ENCODE data around the gene ZNF248.
"Not testable (repeated sequence)": the region's sequence is repeated elsewhere in the genome, so short reads cannot be mapped to it uniquely, and the experiment has no call there.

ZNF248 gene

DNA sequence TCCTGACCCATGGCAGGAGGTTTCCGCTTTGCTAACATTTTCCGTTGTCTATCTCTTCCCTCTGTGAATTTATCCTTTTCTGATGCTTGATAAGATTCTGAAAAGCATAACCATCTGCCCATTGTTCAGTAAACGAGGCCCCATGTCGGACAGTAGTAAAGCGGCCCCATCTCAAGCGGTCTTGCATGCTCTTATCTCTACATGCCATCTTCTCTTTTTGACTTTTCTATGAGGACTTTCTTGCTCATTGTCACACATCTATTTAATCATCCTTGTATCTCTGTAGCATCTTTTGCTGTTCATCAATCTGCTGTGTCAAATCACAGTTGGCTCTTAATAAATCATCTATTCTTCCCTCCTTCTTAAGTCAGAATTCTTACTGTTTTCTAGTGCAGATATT lies 37.6 kb downstream of the ZNF248 start:
- DNase-seq = no peak

DNA sequence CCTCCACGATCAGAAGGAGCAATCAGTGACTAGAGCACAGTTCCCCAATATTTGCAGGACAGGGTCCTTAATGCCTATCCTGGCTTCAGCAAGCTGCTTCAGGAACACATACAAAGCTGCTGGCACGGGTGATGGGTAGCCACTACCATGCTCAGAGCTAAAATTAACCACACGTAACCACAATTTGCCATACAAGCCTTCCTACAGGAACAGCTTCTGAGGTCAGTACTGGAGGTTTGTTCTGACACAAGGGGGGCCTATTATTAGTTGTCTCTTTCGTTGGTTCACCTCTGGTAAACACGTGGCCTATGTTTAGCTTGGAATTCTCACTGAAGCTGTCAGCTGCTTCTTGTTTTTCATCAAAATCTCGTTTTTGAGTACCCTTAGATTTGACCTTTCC lies 41.1 kb downstream of the ZNF248 start:
- DNase-seq = no peak

DNA sequence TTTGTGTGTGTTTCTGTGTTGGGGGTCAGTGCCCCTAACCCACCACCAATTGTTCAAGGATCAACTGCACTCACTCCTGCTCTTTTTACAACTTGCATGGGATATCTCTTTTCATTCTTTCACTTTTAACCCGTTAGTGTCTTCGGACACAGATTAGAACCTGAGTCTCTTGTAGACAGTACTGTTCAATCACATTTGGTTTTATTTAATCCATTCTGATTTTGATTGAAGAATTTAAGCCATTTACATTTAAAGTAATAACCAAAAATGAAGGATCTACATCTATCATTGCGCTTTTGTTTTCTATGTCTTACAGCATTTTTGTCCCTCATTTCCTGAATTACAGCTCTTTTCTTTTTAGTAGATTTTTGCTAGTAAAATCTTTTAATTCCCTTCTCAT lies 43.6 kb downstream of the ZNF248 start:
- DNase-seq = no peak

DNA sequence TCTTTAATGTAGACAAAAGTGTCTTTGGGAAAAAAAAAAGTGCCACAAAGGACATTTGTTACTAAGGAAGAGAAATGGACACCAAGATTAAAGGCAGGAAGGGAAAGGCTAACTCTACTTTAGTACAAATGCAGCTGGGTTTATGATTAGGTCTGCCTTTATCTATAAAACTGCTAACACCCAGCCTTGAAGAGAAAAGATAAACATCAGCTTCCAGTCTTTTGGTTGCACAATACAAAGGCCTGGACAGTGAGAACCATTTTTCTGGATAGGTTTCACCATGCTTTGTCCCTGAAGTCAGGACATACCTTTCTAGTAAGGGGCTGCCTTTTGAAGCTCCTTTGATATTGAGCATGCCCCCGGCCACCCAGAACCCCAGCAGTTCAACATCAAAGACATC lies 45.1 kb downstream of the ZNF248 start:
- no peak for DNase-seq

DNA sequence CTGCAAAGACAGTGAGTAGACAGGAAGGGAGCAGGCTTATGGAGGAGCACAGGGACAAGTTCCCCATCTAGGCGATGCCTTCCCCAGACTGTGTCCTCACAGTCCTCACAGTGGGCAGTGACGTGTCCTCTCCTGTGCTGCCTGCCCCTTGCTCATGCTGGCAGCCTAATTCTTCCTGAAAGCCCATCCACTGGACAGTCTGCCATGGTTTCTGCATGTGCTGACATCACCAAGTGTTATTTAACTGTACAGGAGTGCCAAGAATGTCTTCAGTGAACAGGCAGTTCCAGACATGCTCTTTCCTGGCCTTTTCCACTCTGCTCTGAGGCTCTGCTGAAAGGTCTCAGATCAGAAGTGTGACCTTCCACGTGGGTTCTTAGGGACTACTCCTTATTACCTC lies 54.1 kb downstream of the ZNF248 start:
- no peak for DNase-seq

DNA sequence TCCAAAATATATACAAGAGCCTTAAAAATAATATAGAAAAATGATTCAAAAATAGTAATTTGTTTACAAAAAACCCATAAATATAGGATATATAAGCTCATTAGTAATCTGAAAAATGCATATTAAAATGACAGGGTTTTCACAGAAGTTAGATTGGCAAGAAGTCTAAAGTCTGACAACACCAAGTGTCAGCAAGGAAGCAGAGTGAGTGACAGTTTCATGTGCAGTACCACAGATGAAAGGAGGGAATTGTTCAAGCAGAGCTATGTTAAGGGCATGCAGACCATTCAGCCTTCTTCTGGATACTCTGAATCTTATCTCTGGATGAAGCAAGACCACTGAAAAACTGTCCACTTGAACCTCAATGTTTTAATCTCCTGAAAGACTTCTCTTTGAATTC lies 55.9 kb downstream of the ZNF248 start:
- DNase-seq = no peak

DNA sequence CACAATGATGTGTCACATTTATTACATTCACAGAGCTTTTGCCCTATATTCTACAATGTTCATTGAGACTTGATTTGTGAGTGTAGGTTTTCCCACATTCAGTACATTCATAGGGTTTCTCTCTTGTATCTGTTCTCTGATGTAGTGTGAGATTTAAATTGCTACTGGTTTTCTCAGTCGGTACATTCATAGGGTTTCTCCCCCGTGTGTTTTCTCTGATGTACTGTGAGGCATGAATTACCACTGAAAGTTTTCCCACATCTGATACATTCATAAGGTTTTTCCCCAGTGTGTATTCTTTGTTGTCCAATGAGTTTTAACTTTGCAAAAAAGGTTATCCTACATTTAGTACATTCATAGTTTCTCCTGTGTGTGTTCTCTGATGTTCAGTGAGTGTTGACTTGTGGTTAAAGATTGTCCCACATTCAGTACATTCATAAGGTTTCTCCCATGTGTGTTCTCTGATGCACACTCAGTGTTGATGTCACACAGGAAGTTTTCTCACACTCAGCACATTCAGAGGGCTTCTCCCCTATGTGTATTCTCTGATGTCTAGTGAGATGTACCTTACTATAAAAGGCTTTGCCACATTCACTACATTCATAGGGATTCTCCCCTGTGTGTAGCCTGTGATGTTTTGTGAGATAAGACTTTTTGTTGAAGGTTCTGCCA lies 63.0 kb downstream of the ZNF248 start:
- no peak for DNase-seq

DNA sequence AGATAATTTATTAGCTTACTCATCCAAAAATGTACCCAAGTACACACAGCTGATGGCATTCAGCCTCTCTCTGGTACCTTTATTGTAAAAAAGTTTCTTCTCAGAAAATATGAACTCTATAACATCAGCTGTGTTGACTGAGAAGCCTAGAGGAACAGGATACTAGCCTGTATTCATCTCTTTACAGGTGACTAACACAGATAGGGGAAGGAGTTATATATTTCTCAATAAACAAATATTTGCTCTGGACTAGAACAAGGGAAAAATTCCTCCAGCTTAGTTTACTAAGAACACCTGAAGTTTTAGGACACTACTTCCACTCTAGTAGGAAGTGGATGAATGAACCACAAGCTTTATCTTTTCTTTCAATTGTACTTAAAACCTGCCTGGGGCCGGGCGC lies 67.8 kb downstream of the ZNF248 start:
- no peak for DNase-seq

DNA sequence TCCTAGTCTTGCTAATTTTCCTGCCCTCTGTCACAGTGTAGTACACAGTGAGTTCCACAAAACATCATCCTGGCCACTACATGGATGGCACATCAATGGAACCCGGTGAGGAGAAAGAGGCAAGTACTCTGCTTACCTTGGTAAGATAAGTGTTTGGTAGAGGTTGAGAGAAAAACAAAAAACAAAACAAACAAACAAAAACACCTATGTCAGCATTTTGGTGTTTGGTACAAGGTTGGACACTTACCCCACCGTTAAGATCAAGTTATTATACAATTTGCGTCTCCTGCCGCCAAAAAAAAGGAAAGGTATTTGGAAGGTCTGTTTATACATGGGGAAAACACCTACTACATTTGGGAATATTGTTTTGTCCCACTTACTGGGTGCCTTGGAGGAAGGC lies 72.7 kb downstream of the ZNF248 start:
- no peak for DNase-seq

DNA sequence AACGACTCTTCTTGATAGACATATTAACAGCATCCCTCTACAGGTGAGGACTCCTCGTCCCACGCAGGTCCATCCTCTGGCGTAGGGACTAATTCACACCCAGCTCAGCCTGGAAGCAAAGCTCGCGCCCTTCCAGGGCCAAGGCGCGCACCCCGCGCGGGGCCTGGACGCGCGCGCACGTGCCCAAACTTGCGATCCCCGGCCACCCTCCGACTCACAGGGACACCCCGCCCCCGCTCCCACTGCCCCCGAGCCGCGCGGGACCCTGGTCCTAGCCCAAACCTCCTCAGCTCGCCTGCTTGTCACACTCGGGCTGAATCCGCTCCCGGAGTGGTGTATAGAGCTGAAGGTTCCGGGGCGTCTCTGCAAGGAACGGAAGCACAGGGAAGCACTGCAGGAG lies 76.9 kb downstream of the ZNF248 start:
- no peak for DNase-seq

DNA sequence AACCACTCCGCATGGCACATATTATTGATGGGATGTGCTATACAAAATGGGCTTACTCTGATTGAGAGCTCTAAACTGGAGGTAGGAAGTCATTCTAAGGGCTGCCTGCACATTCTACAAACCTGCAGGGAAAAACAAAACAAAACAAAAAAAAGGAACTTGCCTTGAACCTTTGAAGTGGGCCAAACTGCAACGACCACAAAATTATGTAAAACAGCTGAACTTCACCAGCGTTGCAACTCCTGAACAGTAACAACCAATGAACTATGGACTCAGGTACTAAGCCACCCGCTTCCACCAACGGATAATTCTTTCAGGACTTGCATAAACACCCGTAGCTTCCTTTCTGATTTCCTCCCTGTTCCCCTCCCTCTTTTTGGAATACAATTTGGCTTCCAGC lies 80.4 kb downstream of the ZNF248 start:
- DNase-seq = no peak

DNA sequence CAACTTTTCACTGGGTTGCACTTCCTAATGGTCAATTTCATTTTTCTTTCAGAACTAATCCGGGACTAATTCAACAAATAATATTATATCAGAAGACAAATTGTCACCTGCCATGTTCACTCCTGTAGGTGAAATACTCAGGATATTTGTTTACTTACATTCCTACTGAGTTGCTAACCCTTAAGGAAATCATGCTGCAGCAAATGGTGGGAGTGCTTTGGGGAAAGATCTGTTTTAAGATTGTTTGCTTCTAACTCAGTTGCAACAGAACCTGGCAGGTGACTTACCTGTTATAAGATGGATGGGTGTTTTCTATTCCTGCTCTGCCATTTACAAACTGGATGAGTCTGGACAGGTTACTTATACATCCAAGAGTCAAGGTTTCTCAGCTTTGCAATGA lies 81.8 kb downstream of the ZNF248 start:
- no peak for DNase-seq

DNA sequence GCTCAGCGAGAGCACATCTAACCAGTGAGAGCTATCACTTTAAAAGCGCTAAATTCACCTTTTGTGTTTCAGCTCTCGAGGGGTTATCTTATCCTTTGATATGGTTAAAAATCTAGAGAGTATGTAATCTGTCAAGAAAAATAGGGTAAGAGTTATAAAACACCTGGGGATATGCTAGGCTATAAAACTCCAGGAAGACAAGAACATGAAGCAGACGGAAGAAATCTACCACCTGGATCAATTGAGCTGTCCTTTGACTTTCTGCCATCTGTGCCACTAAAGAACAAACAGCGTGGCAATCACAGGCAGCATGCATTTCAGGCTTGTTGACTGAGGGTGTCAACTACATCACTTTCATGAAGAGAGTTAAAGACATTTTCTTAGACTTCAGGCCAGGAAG lies 83.1 kb downstream of the ZNF248 start:
- no peak for DNase-seq

DNA sequence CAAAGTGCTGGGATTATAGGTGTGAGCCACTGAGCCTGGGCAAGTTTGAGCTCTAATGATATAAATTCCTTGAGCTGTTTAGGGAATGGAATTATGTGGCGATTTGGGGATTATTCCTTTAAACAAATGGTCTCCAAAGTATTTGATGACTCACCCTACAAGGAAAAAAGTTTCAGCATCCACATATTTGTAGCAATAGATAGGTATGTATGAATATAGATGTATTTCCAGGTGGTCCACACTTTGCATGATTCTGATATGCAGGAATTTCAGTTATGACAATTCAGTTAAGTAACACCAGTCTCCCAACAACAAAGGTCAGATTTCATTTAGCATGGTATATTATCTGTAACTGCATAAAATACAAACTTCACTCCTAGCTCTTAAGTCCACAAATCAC lies 92.2 kb downstream of the ZNF248 start:
- no peak for DNase-seq

DNA sequence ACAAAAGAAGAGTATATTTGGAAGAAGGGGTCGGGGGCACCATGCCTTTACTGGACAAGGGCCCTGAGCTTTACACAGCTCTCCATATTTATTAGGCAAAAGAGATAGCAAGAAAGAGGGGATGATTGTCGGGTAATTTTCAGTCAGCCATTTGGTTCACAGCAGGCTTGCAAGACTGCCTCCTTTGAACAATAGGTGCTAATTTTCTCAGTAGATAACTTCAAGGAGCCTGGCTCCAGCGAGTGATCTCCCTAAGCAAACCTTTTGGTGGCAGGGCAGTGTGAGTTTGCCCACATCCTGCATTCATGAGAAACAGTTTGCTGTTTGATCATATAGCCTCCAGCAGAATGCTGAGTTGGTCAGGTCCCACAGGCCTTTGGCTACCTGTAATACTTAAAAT lies 94.3 kb downstream of the ZNF248 start:
- no peak for DNase-seq

DNA sequence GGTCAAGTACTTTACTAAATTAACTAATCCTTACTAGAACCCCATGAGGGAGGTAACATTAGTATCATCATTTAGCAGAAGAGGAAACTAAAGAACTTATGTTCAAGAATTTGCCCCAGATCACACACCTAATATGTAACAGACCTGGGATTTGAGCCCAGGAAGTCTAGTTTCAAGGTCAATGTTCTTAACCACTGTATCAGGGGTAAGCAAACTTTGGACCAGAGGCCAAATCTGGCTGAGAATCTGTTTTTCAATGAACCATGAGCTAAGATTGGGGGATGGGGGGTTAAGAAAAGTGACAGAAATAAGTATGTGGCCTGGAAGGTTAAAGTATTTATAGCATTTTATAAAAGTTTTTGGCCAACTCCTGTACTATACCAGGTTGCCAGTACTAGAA lies 95.1 kb downstream of the ZNF248 start:
- DNase-seq = no peak

DNA sequence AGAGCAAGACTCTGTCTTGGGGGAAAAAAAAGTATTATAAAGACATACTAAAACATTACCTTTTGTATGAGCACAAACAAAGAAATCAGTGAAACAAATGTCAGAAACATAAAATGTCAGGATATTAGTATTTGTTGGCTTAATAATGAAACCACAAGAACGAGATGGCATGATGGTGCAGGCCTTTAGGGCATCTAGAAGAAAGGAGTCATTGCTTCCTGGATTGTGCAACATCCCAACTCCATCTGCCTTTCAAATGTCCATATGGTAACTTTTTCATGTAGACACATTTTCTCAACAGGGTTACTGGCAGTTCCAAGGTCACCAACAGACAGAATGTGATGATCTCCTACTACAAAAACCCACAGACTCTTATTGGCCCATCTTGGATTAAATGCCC lies 96.6 kb downstream of the ZNF248 start:
- DNase-seq = no peak

DNA sequence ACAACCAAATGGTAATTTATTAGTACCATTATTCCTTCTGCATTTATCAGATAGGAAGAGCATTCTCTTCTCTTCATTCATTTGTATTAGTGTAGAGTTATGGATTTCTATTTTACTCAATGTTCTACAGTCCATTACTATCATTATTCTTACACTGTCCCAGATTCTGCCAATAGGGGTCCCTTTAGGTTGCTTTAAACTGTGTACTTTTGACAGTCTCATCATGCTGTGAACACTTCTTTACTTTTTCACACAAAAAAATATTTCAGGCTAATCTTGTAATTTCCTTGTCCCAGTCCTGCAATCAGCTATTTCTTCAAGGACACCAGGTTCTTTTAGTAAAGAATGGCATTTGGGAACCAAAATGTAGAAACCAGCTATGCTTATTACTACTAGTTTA lies 99.3 kb downstream of the ZNF248 start:
- no peak for DNase-seq

DNA sequence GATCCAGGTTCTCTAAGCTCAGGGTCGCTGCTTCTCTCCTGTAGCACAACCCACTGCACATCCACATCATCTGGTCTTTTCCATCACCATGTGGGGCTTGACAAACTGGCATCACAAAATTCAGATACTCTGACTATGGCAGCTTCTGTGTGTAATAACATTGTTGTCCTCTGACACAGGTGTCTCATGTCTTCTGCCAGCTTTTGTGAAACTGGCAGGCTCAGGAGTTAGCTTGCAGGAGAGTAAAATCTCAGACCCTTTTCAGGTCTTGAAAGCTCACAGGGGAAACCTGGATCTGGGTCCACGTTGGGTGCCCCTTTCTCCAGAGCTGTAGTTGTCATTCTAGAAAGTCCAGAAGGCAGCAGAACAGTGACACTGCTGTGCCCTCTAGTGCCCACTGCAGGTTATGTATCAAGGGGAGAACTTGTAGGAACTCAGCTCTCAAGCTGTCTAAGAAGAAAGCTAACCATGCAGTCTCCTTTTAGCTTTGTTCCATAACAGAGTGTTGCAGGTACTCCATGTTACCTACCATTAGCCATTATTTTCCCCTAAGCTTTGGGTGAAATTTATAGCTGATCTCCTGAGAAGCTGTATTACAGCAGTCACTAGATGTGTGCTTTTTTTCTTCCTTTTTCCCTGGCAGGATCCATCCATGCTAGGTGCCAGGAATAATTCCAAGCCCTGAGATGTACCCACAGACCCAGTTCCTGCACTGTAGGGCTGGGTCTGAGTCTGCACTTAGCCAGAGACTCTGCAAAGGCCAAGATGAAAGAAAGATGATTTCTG lies 102.7 kb downstream of the ZNF248 start:
- no peak for DNase-seq

DNA sequence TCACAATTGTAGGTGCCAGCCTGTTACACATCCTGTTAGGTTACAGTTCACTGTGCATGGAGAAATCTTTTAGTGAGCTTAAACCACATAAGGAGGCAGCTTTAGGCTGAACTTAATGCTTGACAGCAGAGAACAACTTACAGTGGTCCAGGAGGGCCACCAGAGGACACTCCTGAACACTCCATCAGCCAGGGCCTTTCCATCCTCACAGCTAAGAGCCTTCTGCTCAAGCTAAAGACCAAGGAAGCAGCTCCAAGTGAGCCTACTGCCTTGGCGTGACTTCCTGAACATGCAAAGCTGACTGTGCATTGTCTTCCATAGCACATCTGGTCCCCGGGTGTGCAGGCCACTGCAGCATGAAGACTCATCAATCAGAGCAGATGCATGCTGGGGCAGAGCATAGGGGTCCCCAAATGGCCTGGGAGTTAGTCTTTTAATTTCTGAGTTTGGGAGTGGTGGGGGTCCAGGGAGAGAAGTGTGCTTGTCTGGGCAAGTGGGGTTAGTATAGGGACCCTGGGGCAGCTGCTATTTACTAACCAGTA lies 105.0 kb downstream of the ZNF248 start:
- no peak for DNase-seq

DNA sequence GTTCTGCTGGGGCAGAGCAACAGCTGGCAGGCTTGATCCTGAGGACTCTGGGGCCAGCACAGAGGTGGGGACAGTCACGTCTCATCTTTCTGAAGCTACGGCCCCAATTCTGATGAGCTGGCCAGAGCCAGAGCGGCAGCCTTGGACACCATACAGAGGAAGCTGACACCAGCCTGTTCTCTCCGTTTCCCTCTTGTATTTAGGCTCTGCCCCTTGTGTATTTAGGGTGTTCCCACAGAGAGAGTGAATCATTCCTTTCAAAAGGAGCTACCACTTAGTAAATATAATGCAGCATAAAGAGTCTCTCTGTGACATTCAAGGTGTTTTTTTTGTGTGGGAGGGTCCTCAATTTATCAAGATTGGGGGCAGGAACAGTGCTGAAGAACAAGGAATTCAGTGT lies 109.2 kb downstream of the ZNF248 start:
- no peak for DNase-seq

DNA sequence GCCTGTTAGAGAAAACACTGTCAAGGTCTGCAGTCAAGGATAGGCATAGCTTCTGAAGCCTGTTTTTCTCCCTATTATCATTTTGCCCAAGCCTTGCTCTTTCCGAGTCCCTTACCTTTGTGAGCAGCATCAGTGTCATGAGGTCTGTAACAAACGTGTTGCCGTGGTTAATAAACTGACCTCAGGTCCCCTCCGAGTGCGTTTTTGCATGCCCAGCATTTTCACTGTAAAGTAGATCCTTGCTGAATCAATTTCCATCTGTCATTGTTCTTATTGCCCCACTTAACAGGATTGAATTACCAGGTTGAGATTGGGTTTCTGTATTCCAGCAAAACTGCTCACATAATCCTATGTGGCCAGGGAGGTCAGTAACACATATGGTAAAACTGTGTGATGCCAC lies 110.3 kb downstream of the ZNF248 start:
- DNase-seq = no peak

DNA sequence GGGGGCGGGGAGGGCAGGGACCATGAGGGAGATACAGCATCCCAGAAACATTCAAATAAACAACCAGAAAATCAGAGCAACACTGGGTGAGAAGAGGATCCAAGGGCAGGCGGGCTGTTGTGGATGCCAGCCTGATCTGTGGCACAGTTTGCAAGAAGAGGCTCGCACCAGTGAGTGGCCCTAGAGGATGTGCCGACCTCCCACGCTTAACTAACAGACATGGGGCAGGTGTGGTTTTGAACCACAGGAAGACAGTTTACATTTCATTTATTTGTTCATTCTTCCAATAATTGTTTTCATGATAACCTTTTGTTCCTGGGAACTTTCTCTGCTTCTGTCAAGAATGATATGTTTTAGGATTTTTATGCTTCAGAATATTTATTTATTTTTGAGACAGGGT lies 115.6 kb downstream of the ZNF248 start:
- DNase-seq = no peak

DNA sequence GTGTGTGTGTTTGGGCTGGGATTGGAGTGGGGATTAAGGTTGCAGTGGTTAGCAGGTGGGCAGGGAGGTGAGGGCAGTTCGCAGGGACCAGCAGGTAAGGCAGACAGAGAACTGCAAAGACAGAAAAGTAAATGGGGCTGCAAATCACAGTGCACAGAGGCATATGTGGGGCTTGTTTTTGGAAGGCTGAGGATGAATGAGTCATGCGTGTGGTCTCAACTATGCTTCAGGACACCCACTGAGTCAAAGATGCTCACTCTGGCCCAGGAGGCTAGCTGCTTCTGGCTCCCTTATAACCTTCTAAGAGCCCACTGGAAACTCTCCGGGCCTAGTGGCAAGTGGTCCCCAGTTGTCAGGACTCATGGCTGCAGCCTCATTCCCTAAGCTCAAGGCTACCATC lies 118.2 kb downstream of the ZNF248 start:
- no peak for DNase-seq

DNA sequence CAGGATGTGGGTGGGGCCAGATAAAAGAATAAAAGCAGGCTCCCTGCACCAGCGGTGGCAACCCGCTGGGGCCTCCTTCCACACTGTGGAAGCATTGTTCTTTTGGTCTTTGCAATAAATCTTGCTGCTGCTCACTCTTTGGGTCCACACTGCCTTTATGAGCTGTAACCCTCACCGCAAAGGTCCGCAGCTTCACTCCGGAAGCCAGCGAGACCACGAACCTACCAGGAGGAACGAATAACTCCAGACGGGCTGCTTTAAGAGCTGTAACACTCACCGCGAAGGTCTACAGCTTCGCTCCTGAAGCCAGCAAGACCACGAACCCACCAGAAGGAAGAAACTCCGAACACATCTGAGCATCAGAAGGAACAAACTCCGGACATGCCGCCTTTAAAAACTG lies 119.2 kb downstream of the ZNF248 start:
- DNase-seq = not testable (repeated sequence)

Measured in stimulated activated CD4-positive, alpha-beta T cell treated with anti-CD3 and anti-CD28 coated beads, Interleukin-1b, Interleukin-23, amount 100 ng/mL, for 48 hours (primary cell).